ENCODE data around the gene ZNF580. TPM values are rescaled to one million over a fixed set of nuclear protein-coding genes. Genes with fewer than 3 reads are reported as not detected.

ZNF580 gene
- total and polyA plus RNA-seq, 2 of the 13 experiments (the other 11 are each of a cell fraction or from before 2014, with no cell fraction given) = 4.4 to 6.0 TPM

GRCh38 chr19:55625004-55625326 is 15.8 kb upstream of the ZNF580 start:
- Histone ChIP-seq H3K36me3 (replicated peaks in 1 of 2; ENCODE audit: control insufficient read depth in 1 of 2, insufficient read depth in 2 of 2, low read length in 2 of 2) (0 out of 5 replicates have a peak, but pooled peaks cover 0 to 3% of the 10 kb centered on the region in 2 experiments), H3K9me3 (ENCODE audit: low read length) (no peaks in the 10 kb centered on the region), H3K79me2 (ENCODE audit: insufficient read depth, low read length) (peaks cover 4% of the 10 kb centered on the region), H3K27ac (ENCODE audit: extremely low read length, insufficient read depth, low read length) (no peak overlapping the region), H2AFZ (ENCODE audit: low read length) (no peak overlapping the region), H3K9ac (ENCODE audit: insufficient read depth, low read depth, low read length) (peak overlapping the region; percentile 85), H3K4me2 (ENCODE audit: low read depth, low read length) (peak overlapping the region; percentile 97), H3K27me3 (ENCODE audit: control insufficient read depth in 1 of 2, insufficient read depth in 2 of 2, low read length in 2 of 2) (no peaks in the 10 kb centered on the region), H3K4me3 (replicated peaks in 1 of 3; ENCODE audit: insufficient read depth in 1 of 3, low read depth in 2 of 3, low read length in 3 of 3) (peak overlapping the region; percentile 55 to 70 (median 65); a peak in 5 of 6 replicates), H4K20me1 (ENCODE audit: insufficient read depth, low read length) (peaks cover 14% of the 10 kb centered on the region; the same call in 1 of the 2 replicates), H3K4me1 (ENCODE audit: insufficient read depth, low read length) (peaks cover 27% of the 10 kb centered on the region)
- TSS peak; percentile 65 for BruUV-seq (replicated peaks)
- no peak for ATAC-seq
- POLR2A ChIA-PET = interaction anchor here (0.6 to 2.8 kb wide), 19 partner anchors 8 to 507 kb away, joined by 3 to 23 read pairs (median 5); partner anchors contain the start of genes FIZ1, ISOC2, KMT5C and PPP1R12C
- 34% methylated on average over 11 of the region's 11 CpGs for WGBS (ENCODE audit: low lambda C conversion rate)
- no peak for DNase-seq (ENCODE audit: low spot score)
- CTCF ChIA-PET (ENCODE audit: low intra/inter-chr PET ratio, low total read pairs) = no interaction called here
- in situ Hi-C loops (cut with HindIII; ENCODE audit: extremely low pct_ligation_motif_present, low pct_unique_long_range_greater_than_20kb) (no loop called here), intact Hi-C loops (cut with micrococcal nuclease; ENCODE audit: unreplicated experiment) (no loop called here)
- no peak for FAIRE-seq
- TF ChIP-seq HDAC1 (CRISPR knock-in tag; IDR thresholded peaks at IDR 0.05) (0 out of 2 replicates have a peak, but pooled peaks have one; percentile 13), ZKSCAN5 (CRISPR knock-in tag; IDR thresholded peaks at IDR 0.05) (no peak), HOXA9 (CRISPR knock-in tag; IDR thresholded peaks at IDR 0.05; ENCODE audit: borderline replicate concordance) (no peak), ZNF44 (CRISPR knock-in tag; IDR thresholded peaks at IDR 0.05) (no peak), DPF2 (CRISPR knock-in tag; IDR thresholded peaks at IDR 0.05; ENCODE audit: borderline replicate concordance, low read depth) (no peak), POLR2AphosphoS5 (IDR thresholded peaks at IDR 0.05; ENCODE audit: low read depth, low read length) (no peak), ZNF770 (CRISPR knock-in tag; IDR thresholded peaks at IDR 0.05) (peak; percentile 0; the same call in 1 of the 2 replicates), ZNF776 (CRISPR knock-in tag; IDR thresholded peaks at IDR 0.05) (no peak), ZSCAN20 (CRISPR knock-in tag; IDR thresholded peaks at IDR 0.05; ENCODE audit: borderline replicate concordance) (no peak)
